OCI-LY7 (cell line): ENCODE measurements around the gene FOXP1. TPM values are rescaled to one million over a fixed set of nuclear protein-coding genes. Genes with fewer than 3 reads are reported as not detected.

ENCODE experiments used
- BruUV-seq: library from RNA; stranded (reverse); fragments of 400-500 nt; replicated peaks from 2 replicates; lab custom pipeline; 2021; lab: Mats Ljungman, UMichigan
- CTCF ChIA-PET: fragments of 300-600 bp; sonication (Branson Sonifier 250); formaldehyde crosslinking; loops from one replicate; lab custom pipeline; 2022; ENCODE audit warnings: antibody characterized with exemption; ENCODE audit not compliant: unreplicated experiment; lab: Charles Lee
- POLR2A ChIA-PET: fragments of 300-600 bp; sonication (Branson Sonifier 250); formaldehyde crosslinking; loops from one replicate; lab custom pipeline; 2022; ENCODE audit warnings: antibody characterized with exemption; lab: Charles Lee
- DNase-seq: peaks from one replicate; pipeline ENCODE4 v3.0.0-alpha.2; 2015; ENCODE audit warnings: low spot score
- H2AFZ ChIP-seq: fragments of 200-600 bp; sonication (generic), shearing (Covaris generic); 2 replicates; pipeline ENCODE4 v1.6.1; 2014; ENCODE audit warnings: mild to moderate bottlenecking, antibody characterized with exemption, low read length, moderate library complexity
- H3K27ac ChIP-seq: fragments of 200-600 bp; sonication (generic); 2 replicates; pipeline ENCODE4 v1.5.1; 2014; ENCODE audit warnings: mixed run types, low read depth, mild to moderate bottlenecking, moderate library complexity, low read length, inconsistent platforms; ENCODE audit not compliant: poor library complexity, severe bottlenecking
- H3K36me3 ChIP-seq: fragments of 200-600 bp; sonication (generic); 2 replicates; pipeline ENCODE4 v1.6.1; 2014; ENCODE audit warnings: mild to moderate bottlenecking, antibody characterized with exemption, low read length, moderate library complexity, mixed read lengths; ENCODE audit not compliant: insufficient read depth
- H3K4me1 ChIP-seq: fragments of 200-600 bp; sonication (generic); 2 replicates; pipeline ENCODE4 v1.5.1; 2014; ENCODE audit warnings: mild to moderate bottlenecking, low read length; ENCODE audit not compliant: insufficient read depth, poor library complexity, severe bottlenecking
- H3K4me2 ChIP-seq: fragments of 200-600 bp; sonication (generic); 2 replicates; pipeline ENCODE4 v1.6.1; 2014; ENCODE audit warnings: mild to moderate bottlenecking, low read length
- H3K4me3 ChIP-seq: fragments of 200-600 bp; sonication (generic); 2 replicates; pipeline ENCODE4 v1.5.1; 2014; ENCODE audit warnings: mild to moderate bottlenecking, low read depth, low read length; ENCODE audit not compliant: poor library complexity, severe bottlenecking
- H3K79me2 ChIP-seq: fragments of 200-600 bp; sonication (generic); 2 replicates; pipeline ENCODE4 v1.6.1; 2016; ENCODE audit warnings: low read depth, mild to moderate bottlenecking, low read length, moderate library complexity, mixed read lengths; ENCODE audit not compliant: insufficient read depth
- H3K9me2 ChIP-seq: fragments of 200-600 bp; sonication (generic); 2 replicates; pipeline ENCODE4 v1.6.1; 2016; ENCODE audit warnings: mild to moderate bottlenecking, low read length, mixed read lengths; ENCODE audit not compliant: insufficient read depth
- H3K9me3 ChIP-seq: fragments of 200-600 bp; sonication (generic); 2 replicates; pipeline ENCODE4 v1.6.1; 2014; ENCODE audit warnings: mild to moderate bottlenecking, mixed run types, low read length, mixed read lengths
- H4K20me1 ChIP-seq: fragments of 200-600 bp; sonication (generic); 2 replicates; pipeline ENCODE4 v1.6.1; 2014; ENCODE audit warnings: mild to moderate bottlenecking, antibody characterized with exemption, low read length, moderate library complexity, mixed read lengths; ENCODE audit not compliant: insufficient read depth
- EZH2phosphoT487 ChIP-seq: fragments of 200-600 bp; sonication (generic); IDR thresholded peaks from 2 replicates; pipeline ENCODE4 v1.6.1; 2018; ENCODE audit warnings: low read depth, borderline replicate concordance, mild to moderate bottlenecking, mixed run types, antibody characterized with exemption, low read length, moderate library complexity, mixed read lengths
- intact Hi-C: fragments of 100-400 bp; cut with micrococcal nuclease; formaldehyde crosslinking; loops from one replicate; pipeline ENCODE4 v1.10.0; 2022; ENCODE audit not compliant: unreplicated experiment
- total RNA-seq, 2 experiments: library from RNA; depleted of rRNA in 1 of 2; stranded (reverse); fragments of >200 nt in 1 of 2; shearing (Covaris generic) in 1 of 2; gene quantifications; 2 replicates each; pipeline ENCODE4 v1.2.3, GENCODE V29; 2014 to 2022
- TF ChIP-seq, protein P1 (sequence below): fragments of 200-600 bp; sonication (generic); conservative IDR thresholded peaks from 2 replicates; pipeline ENCODE4 v1.5.1; 2014; ENCODE audit warnings: mild to moderate bottlenecking, antibody characterized with exemption, low read length, moderate library complexity, mixed read lengths

FOXP1 gene
- total RNA-seq, 2 experiments from 2014 or later, result 87.3 to 151 TPM

DNA sequence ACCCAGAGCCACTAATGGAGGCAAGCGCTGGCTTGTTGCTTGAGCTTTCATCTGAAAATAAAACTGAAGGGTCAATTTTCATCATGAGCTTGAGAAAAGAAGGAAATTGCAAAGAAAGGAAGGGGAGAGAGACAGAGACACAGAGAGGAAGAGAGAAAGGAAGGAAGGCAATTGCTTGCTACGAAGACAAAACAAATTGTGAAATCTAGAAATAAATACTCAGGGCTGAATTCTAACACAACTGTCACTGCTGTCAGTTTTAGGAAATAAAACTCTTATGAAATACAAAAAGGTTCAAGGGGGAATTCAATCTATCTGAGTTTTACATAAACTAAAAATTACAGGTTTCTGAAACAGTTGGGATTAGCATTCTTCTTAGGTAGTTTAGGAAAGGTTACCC is 36.7 kb downstream of the FOXP1 start:
- H3K27ac ChIP-seq, result peak overlapping the region; percentile 20
- DNase-seq, result no peak
- H3K4me1 ChIP-seq, result peaks cover 77% of the 10 kb centered on the region
- intact Hi-C loops, result loop anchor here (10.0 kb wide), 1 partner anchor 558 kb away; no protein-coding TSS in a partner anchor
- no peak overlapping the region for H2AFZ ChIP-seq
- H3K4me2 ChIP-seq, result no peak overlapping the region; the same call in 1 of the 2 replicates
- peaks cover 39% of the 10 kb centered on the region for H3K36me3 ChIP-seq
- POLR2A ChIA-PET, result interaction anchor here (0.6 to 2.5 kb wide), 11 partner anchors 7 to 86 kb away, joined by 3 to 16 read pairs (median 6); no protein-coding TSS in a partner anchor
- H4K20me1 ChIP-seq, result no peaks in the 10 kb centered on the region
- H3K79me2 ChIP-seq, result peaks cover 70% of the 10 kb centered on the region
- H3K9me2 ChIP-seq, result no peaks in the 10 kb centered on the region
- H3K9me3 ChIP-seq, result no peaks in the 10 kb centered on the region
- no TSS peak for BruUV-seq
- no peak for TF ChIP-seq EZH2phosphoT487
- TF ChIP-seq, protein P1, sequence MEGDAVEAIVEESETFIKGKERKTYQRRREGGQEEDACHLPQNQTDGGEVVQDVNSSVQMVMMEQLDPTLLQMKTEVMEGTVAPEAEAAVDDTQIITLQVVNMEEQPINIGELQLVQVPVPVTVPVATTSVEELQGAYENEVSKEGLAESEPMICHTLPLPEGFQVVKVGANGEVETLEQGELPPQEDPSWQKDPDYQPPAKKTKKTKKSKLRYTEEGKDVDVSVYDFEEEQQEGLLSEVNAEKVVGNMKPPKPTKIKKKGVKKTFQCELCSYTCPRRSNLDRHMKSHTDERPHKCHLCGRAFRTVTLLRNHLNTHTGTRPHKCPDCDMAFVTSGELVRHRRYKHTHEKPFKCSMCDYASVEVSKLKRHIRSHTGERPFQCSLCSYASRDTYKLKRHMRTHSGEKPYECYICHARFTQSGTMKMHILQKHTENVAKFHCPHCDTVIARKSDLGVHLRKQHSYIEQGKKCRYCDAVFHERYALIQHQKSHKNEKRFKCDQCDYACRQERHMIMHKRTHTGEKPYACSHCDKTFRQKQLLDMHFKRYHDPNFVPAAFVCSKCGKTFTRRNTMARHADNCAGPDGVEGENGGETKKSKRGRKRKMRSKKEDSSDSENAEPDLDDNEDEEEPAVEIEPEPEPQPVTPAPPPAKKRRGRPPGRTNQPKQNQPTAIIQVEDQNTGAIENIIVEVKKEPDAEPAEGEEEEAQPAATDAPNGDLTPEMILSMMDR, result no peak
- H3K4me3 ChIP-seq, result no peak overlapping the region
- CTCF ChIA-PET, result no interaction called here

DNA sequence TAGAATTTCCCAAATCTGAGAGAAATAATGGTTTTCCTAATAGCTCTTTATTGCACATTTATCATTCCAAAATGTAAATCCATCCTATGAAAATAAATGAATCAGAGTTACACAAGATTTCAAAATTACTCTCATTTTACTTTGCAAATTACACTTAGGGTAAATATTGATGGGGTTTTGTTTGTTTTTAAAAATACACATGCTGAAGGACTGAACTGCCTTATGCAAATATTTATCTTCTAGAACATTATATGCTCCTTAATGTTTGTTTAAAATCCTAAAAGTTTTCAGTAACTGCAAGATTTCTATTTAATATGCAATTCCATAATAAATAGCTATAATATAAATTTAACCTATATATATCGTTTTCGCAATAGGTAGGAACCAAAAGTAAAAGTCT is 38.2 kb downstream of the FOXP1 start:
- CTCF ChIA-PET, result no interaction called here
- no peak overlapping the region for H2AFZ ChIP-seq
- peaks cover 70% of the 10 kb centered on the region for H3K79me2 ChIP-seq

More for the DNA sequence above, 38.2 kb downstream of the FOXP1 start:
- intact Hi-C loops, result loop anchor here (10.0 kb wide), 1 partner anchor 559 kb away; no protein-coding TSS in a partner anchor
- H3K36me3 ChIP-seq, result peaks cover 32% of the 10 kb centered on the region
- TF ChIP-seq EZH2phosphoT487, result no peak
- TF ChIP-seq, protein P1, result no peak
- DNase-seq, result no peak
- peak overlapping the region; percentile 85 for H3K27ac ChIP-seq
- no peaks in the 10 kb centered on the region for H3K9me3 ChIP-seq
- POLR2A ChIA-PET, result interaction anchor here (0.6 to 2.5 kb wide), 14 partner anchors 9 to 142 kb away, joined by 3 to 16 read pairs (median 6); no protein-coding TSS in a partner anchor
- no TSS peak for BruUV-seq
- H3K9me2 ChIP-seq, result no peaks in the 10 kb centered on the region
- peaks cover 84% of the 10 kb centered on the region for H3K4me1 ChIP-seq
- no peaks in the 10 kb centered on the region for H4K20me1 ChIP-seq
- H3K4me2 ChIP-seq, result peak overlapping the region; percentile 58
- H3K4me3 ChIP-seq, result no peak overlapping the region
